Mesendoderm (in vitro differentiated cells): Measurements from ENCODE around the gene PPP4R3B.

ENCODE experiments used
- DNase-seq: peaks from one replicate; pipeline ENCODE4 v3.0.0; 2013
- H2AK5ac ChIP-seq: 2 replicates; pipeline ENCODE4 v1.6.1; 2013; ENCODE audit warnings: low read length, inconsistent platforms
- H2BK120ac ChIP-seq: 2 replicates; pipeline ENCODE4 v1.6.1; 2013; ENCODE audit warnings: low read depth, mild to moderate bottlenecking, low read length, moderate library complexity, mixed read lengths
- H2BK15ac ChIP-seq: replicated peaks from 2 replicates; pipeline ENCODE4 v1.6.1; 2013; ENCODE audit warnings: low read depth, mild to moderate bottlenecking, moderate library complexity
- H2BK5ac ChIP-seq: 2 replicates; pipeline ENCODE4 v1.6.1; 2013; ENCODE audit warnings: low read length, inconsistent platforms
- H3K18ac ChIP-seq: 2 replicates; pipeline ENCODE4 v1.6.1; 2013; ENCODE audit warnings: mild to moderate bottlenecking, low read length, mixed read lengths
- H3K23ac ChIP-seq: one replicate; pipeline ENCODE4 v1.6.1; 2013; ENCODE audit warnings: low read length
- H3K27ac ChIP-seq: 2 replicates; pipeline ENCODE4 v1.5.1; 2013; ENCODE audit warnings: low read depth, mild to moderate bottlenecking, inconsistent platforms, low read length, moderate library complexity
- H3K27me3 ChIP-seq: 2 replicates; pipeline ENCODE4 v1.6.1; 2013; ENCODE audit warnings: low read length, control low read depth, mild to moderate bottlenecking, inconsistent platforms; ENCODE audit not compliant: insufficient read depth, poor library complexity
- H3K36me3 ChIP-seq: 2 replicates; pipeline ENCODE4 v1.6.1; 2013; ENCODE audit warnings: low read length, inconsistent platforms; ENCODE audit not compliant: control insufficient read depth, insufficient read depth
- H3K4ac ChIP-seq: one replicate; pipeline ENCODE4 v1.6.1; 2013; ENCODE audit warnings: low read depth, mild to moderate bottlenecking, low read length, moderate library complexity
- H3K4me1 ChIP-seq: 2 replicates; pipeline ENCODE4 v1.6.1; 2013; ENCODE audit warnings: low read depth, low read length, inconsistent platforms; ENCODE audit not compliant: control insufficient read depth
- H3K4me2 ChIP-seq: 2 replicates; pipeline ENCODE4 v1.6.1; 2013; ENCODE audit warnings: low read length
- H3K4me3 ChIP-seq: 2 replicates; pipeline ENCODE4 v1.5.1; 2013; ENCODE audit warnings: mild to moderate bottlenecking, low read length
- H3K56ac ChIP-seq: one replicate; pipeline ENCODE4 v1.6.1; 2013; ENCODE audit warnings: low read length
- H3K79me1 ChIP-seq: 2 replicates; pipeline ENCODE4 v1.6.1; 2013; ENCODE audit warnings: low read length, inconsistent platforms
- H3K79me2 ChIP-seq: 2 replicates; pipeline ENCODE4 v1.6.1; 2013; ENCODE audit warnings: mild to moderate bottlenecking, low read length; ENCODE audit not compliant: control insufficient read depth, insufficient read depth
- H3K9ac ChIP-seq: 2 replicates; pipeline ENCODE4 v1.6.1; 2013; ENCODE audit warnings: low read length, inconsistent platforms
- H4K5ac ChIP-seq: one replicate; pipeline ENCODE4 v1.6.1; 2013; ENCODE audit warnings: low read length
- H4K8ac ChIP-seq: one replicate; pipeline ENCODE4 v1.6.1; 2013; ENCODE audit warnings: low read depth, mild to moderate bottlenecking, control low read depth, low read length, moderate library complexity
- WGBS: extraction: QIAGEN DNeasy Blood & Tissue Kit; methylation state at CpG from one replicate; pipeline ENCODE4 v1.1.7; 2013; ENCODE audit warnings: low lambda C conversion rate, missing lambda C conversion rate; ENCODE audit not compliant: insufficient coverage; ENCODE audit errors: extremely low coverage; 5-methylcytosine and 5-hydroxymethylcytosine counted together

PPP4R3B gene

GRCh38 chr2:55616551-55617174 is 759 bp downstream of the PPP4R3B start:
- peaks cover 14% of the 10 kb centered on the region for H3K79me1 ChIP-seq
- H4K8ac ChIP-seq = no peak overlapping the region
- H2BK15ac ChIP-seq = no peak overlapping the region
- peak overlapping the region; percentile 54 for H2BK5ac ChIP-seq
- H3K4me3 ChIP-seq = peak overlapping the region; percentile 97
- peak overlapping the region; percentile 84 for H3K27ac ChIP-seq
- H3K27me3 ChIP-seq = no peaks in the 10 kb centered on the region
- peak overlapping the region; percentile 4 for H3K4ac ChIP-seq
- H3K4me2 ChIP-seq = peak overlapping the region; percentile 8
- H3K23ac ChIP-seq = peak overlapping the region; percentile 72
- no peak overlapping the region for H2BK120ac ChIP-seq
- DNase-seq = peak; percentile 80
- no CpG with 5 or more reads among the region's 24 CpGs for WGBS
- H3K36me3 ChIP-seq = no peaks in the 10 kb centered on the region
- peak overlapping the region; percentile 24 for H3K18ac ChIP-seq
- peaks cover 2% of the 10 kb centered on the region for H3K4me1 ChIP-seq
- H3K9ac ChIP-seq = peak overlapping the region; percentile 97
- no peak overlapping the region for H2AK5ac ChIP-seq
- H4K5ac ChIP-seq = no peak overlapping the region
- H3K56ac ChIP-seq = peak overlapping the region; percentile 98
- H3K79me2 ChIP-seq = peaks cover 33% of the 10 kb centered on the region

DNA sequence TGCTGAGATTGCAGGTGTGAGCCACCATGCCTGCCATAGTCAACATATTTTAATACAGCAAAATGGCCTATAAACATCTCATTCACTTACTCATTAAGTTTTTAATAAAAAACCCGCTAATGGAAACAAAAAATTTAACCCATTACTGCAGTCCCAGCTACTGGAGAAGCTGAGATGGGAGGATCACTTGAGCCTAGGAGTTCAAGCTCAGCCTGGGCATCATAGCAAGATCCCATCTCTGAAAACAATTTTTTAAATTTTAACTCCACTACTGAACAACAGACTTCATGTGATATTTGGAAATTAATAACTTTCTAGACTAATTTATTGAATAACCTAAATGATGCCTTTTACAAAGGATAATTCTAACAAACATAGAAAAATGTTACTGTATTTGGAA is 5.4 kb downstream of the PPP4R3B start:
- Histone ChIP-seq H4K5ac (no peak overlapping the region), H2BK5ac (no peak overlapping the region), H3K9ac (no peak overlapping the region)

DNA sequence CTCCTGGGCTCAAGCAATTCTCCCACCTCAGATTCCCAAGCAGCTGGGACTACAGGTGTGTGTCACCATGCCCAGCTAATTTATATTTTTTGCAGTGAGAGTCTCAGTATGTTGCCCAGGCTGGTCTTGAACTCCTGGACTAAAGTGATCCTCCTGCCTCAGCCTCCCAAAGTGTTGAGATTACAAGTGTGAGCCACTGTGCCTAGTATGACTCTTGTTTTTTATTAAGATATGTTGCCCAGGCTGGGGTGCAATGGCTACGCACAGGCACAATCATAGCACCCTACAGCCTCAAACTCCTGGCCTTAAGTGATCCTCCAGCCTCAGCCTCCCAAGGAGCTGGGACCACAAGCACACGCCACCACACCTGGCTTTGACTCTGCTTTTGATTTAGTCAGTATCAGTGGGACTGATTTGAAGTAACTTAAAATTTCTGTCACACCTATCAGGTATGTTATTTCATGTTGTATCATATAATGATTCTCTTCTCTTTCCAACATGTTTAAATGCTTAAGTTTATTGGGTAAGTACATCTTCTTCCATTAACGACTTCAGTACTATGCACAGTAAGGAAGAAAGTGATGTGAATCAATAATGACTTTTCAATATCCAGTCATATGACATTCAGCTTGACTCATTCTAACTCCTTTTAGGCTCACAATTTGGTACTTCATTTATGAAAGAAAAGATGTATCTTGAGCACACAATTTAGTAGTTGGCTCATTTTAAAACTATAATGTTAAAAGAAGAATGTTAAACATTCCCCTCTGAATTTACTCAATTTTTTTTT is 6.3 kb downstream of the PPP4R3B start:
- Histone ChIP-seq H3K4ac (no peak overlapping the region), H3K9ac (no peak overlapping the region), H4K8ac (no peak overlapping the region), H3K4me3 (no peak overlapping the region), H4K5ac (no peak overlapping the region), H3K79me1 (peaks cover 3% of the 10 kb centered on the region), H3K4me1 (no peaks in the 10 kb centered on the region), H2AK5ac (no peak overlapping the region), H3K18ac (no peak overlapping the region), H3K4me2 (no peak overlapping the region), H2BK120ac (no peak overlapping the region), H3K79me2 (peaks cover 5% of the 10 kb centered on the region), H3K56ac (no peak overlapping the region), H3K36me3 (no peaks in the 10 kb centered on the region), H3K27ac (peak overlapping the region; percentile 6), H3K27me3 (no peaks in the 10 kb centered on the region), H2BK5ac (no peak overlapping the region), H2BK15ac (no peak overlapping the region), H3K23ac (no peak overlapping the region)
- DNase-seq = no peak
- WGBS = no CpG with 5 or more reads among the region's 3 CpGs

More for the DNA sequence above, 5.4 kb downstream of the PPP4R3B start:
- Histone ChIP-seq H3K4me2 (no peak overlapping the region), H3K23ac (no peak overlapping the region), H2AK5ac (no peak overlapping the region), H3K79me1 (peaks cover 5% of the 10 kb centered on the region), H3K4me1 (no peaks in the 10 kb centered on the region), H3K4ac (no peak overlapping the region), H3K4me3 (no peak overlapping the region), H3K27me3 (no peaks in the 10 kb centered on the region), H3K27ac (no peak overlapping the region), H3K36me3 (no peaks in the 10 kb centered on the region), H3K18ac (no peak overlapping the region), H3K56ac (no peak overlapping the region), H2BK120ac (no peak overlapping the region), H3K79me2 (peaks cover 12% of the 10 kb centered on the region), H2BK15ac (no peak overlapping the region), H4K8ac (no peak overlapping the region)
- DNase-seq = no peak
- WGBS = no CpG with 5 or more reads among the region's 1 CpG

DNA sequence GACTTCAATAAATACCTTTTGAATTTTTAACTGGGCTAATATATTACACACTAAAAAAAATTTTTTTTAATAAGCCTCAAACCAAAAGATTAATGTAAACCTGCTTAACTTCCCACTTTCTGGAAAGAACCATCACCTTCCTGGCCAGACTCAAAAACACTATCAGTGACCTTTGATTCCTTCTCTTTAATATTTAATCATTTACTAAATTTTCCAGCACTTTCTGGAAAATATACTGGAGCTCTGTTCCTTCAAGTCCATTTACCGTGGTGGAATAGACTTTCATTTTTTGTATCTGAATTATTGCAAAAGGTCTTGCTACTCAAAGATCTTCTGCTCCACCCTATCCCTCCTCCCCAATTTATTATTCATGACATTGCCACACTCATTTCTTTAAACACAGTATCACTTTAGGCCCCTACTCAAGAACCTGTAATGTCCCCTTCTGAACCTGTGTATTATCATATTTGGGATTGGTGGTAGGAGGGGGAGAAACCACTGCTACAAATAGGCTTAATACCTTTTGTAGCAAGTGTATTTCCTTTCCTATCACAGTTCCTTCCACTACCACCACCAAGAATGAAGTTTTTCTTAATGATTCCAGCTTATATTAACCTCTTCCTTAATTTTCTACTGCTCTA is 7.4 kb downstream of the PPP4R3B start:
- no peak for DNase-seq
- Histone ChIP-seq H3K27me3 (no peaks in the 10 kb centered on the region), H3K56ac (no peak overlapping the region), H3K27ac (no peak overlapping the region), H3K4me1 (no peaks in the 10 kb centered on the region), H4K5ac (no peak overlapping the region), H3K4me3 (no peak overlapping the region), H2BK5ac (no peak overlapping the region), H2AK5ac (no peak overlapping the region), H3K4ac (no peak overlapping the region), H3K9ac (no peak overlapping the region), H3K79me2 (peaks cover 2% of the 10 kb centered on the region), H2BK15ac (no peak overlapping the region), H3K18ac (no peak overlapping the region), H4K8ac (no peak overlapping the region), H3K4me2 (no peak overlapping the region), H3K23ac (no peak overlapping the region), H3K79me1 (peaks cover 3% of the 10 kb centered on the region), H3K36me3 (no peaks in the 10 kb centered on the region), H2BK120ac (no peak overlapping the region)
- WGBS = no CpG with 5 or more reads among the region's 1 CpG

- Histone ChIP-seq H2BK15ac (no peak overlapping the region), H3K4me1 (no peaks in the 10 kb centered on the region), H3K18ac (no peak overlapping the region), H3K79me2 (peaks cover 4% of the 10 kb centered on the region), H3K27ac (no peak overlapping the region), H3K4me2 (no peak overlapping the region), H3K56ac (peak overlapping the region; percentile 47), H2AK5ac (no peak overlapping the region), H2BK5ac (no peak overlapping the region), H3K79me1 (peaks cover 3% of the 10 kb centered on the region), H2BK120ac (no peak overlapping the region), H3K23ac (no peak overlapping the region), H4K5ac (no peak overlapping the region), H3K4me3 (no peak overlapping the region), H3K27me3 (no peaks in the 10 kb centered on the region), H3K36me3 (no peaks in the 10 kb centered on the region), H3K9ac (no peak overlapping the region), H3K4ac (no peak overlapping the region), H4K8ac (no peak overlapping the region)
- no peak for DNase-seq
- WGBS = no CpG with 5 or more reads among the region's 8 CpGs
Observed at GRCh38 chr2:55609193-55609794, 8.1 kb downstream of the PPP4R3B start.
